ENCODE measurements around the gene DAPK1. TPM values are rescaled to one million over a fixed set of nuclear protein-coding genes. Genes with fewer than 3 reads are reported as not detected.

The DAPK1 gene
- total RNA-seq, 1 donor from 2014 or later = 179 TPM

DNA sequence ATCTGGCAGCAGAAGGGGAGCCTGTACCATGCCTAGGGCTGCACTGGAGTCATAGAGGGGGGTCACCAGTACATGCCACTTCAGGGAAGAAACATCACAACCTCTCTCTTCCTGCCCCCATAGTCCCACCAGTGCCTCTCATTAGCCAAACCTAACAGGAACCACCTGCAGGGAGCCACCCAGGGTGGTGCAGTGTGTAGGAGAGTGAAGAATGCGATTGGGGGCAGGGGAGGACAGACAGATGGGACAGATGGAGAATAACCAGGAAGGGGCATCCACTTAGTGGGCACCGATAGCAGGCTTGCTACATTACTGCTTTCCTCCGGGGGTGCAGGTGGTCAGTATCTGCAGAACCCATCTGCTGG is 19.2 kb downstream of the DAPK1 start:
- no peak for DNase-seq (ENCODE audit: low spot score)

GRCh38 chr9:87517732-87518131 is 20.1 kb downstream of the DAPK1 start:
- no peak for DNase-seq (ENCODE audit: low spot score)

- DNase-seq (ENCODE audit: low spot score) = peak; percentile 84
These were observed 21.2 kb downstream of the DAPK1 start for GRCh38 chr9:87518702-87519335.

GRCh38 chr9:87519461-87519860 is 21.8 kb downstream of the DAPK1 start:
- DNase-seq (ENCODE audit: low spot score) = no peak

- no peak for DNase-seq (ENCODE audit: low spot score)
These were observed 22.6 kb downstream of the DAPK1 start for GRCh38 chr9:87520172-87520683.

- no peak for DNase-seq (ENCODE audit: low spot score)
These were observed 24.2 kb downstream of the DAPK1 start for GRCh38 chr9:87521834-87522233.

- DNase-seq (ENCODE audit: low spot score) = no peak
These were observed 26.4 kb downstream of the DAPK1 start for GRCh38 chr9:87524061-87524460.

DNA sequence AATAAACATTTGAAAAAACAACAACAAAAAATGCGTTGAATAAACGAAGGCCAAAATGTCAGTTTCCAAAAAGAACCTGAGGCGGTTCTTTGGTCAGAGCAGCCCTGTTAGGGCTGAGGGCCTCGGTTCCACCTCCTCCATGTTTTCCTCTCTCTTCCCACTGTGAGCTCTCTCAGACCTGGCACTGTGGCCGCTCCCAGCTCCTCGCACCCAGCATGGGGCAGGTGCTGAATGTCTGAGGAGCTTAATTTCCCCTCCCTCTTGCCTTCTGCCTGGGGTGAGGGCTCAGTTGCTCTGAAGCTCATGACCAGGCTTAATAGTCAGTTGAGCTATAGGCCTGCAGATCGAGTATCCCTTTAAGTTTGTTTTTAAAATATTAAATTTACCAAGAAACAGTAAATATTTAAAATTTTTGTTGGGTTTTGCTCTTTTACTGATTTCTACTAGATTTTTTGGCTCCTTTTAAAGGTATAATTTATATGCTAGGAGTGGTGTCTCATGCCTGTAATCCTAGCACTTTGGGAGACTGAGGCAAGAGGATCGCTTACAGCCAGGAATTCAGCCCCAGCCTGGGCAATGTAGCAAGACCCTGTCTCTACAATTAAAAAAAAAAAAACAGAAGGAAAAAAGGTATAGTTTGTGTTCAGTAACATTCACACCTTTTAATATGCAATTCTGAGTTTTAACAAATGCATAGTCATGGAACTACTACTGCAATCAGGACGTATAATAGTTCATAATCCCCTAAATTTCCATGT is 28.1 kb downstream of the DAPK1 start:
- no peak for DNase-seq (ENCODE audit: low spot score)

- DNase-seq (ENCODE audit: low spot score) = no peak
These were observed 29.7 kb downstream of the DAPK1 start for GRCh38 chr9:87527211-87527916.

GRCh38 chr9:87528969-87529368 is 31.3 kb downstream of the DAPK1 start:
- no peak for DNase-seq (ENCODE audit: low spot score)

- no peak for DNase-seq (ENCODE audit: low spot score)
These were observed 32.0 kb downstream of the DAPK1 start for GRCh38 chr9:87529671-87530070.

- DNase-seq (ENCODE audit: low spot score) = no peak
These were observed 33.0 kb downstream of the DAPK1 start for GRCh38 chr9:87530716-87531115.

DNA sequence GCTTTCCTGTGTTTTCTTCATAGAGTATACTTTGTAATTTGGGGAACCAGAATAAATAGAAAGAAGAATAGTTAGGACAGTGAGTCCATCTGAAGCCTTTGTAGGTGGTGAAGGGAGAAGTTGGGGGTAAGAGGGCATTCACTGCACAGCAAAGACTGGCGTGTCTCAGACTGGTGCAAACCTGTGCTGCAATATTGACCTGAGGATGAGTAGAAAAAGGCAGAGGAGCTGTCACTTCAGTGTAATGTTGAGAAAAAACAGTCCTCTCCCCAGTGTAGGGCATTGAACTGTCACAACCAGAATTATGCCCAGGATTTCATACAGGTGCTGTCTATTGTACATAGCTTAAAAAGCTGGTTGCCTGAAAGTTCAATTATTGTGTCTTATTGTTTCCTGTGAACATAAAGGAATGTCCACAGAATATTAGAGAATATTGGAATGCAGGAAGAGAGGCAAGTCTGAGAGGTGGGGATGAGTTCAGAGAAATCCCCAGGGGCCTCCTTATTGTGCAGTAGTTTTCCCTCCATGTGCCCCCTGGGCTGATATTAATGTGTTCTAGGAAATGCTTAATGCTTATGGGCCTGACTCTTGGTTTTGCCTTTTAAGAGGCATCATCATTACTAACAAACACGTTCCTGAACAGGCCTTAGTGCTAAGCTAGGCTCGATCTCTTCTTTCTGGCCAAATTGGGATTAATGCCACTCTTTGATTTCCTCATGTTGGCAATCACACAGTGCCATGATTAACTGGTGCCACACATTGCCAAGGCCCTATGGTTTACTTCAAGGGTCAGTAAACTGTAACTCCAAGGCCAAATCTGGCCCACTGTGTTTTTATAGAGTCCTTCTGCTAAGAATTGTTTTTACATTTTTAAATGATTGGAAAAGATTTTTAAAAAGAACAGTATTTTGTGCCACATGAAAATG is 34.0 kb downstream of the DAPK1 start:
- DNase-seq (ENCODE audit: low spot score) = no peak

DNA sequence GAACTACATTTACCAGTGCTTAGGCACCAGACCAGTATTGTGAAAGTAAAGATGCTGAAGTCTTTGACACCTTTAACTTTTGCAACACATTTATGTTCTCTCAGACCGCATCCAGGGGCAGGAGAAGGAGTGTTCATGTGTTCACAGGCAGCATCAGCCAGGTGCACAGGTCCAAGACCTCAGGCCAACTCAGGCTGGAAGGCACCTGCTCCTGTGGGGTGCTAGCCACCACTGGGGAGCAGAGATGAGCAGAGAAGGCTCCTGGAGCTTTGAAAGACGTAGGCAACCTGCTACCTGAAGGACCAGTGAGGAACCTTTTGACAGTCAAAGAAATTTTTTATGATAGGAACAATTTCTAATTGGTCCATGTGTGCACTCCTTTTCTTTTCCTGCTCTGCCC is 35.6 kb downstream of the DAPK1 start:
- DNase-seq (ENCODE audit: low spot score) = no peak

DNA sequence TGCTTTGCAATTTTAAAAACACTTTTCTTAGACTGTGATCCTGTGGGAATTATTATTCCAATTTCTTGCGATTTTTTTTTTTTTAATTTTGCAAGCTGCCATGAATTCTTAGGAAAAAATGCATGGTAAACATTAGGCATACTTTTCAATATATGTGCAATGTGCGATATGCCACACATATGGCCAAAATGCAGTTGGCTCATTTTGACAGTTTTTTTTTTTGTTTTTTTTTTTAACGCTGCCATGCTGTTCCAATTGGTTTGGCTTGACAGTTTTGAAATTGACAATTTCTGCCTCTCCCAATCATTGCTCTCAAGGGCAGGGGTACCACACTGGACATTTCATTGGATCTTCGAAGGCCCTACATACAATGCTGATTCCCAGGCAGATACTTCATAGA is 36.4 kb downstream of the DAPK1 start:
- no peak for DNase-seq (ENCODE audit: low spot score)

GRCh38 chr9:87534957-87535356 is 37.3 kb downstream of the DAPK1 start:
- DNase-seq (ENCODE audit: low spot score) = no peak

GRCh38 chr9:87535817-87536539 is 38.3 kb downstream of the DAPK1 start:
- no peak for DNase-seq (ENCODE audit: low spot score)

DNA sequence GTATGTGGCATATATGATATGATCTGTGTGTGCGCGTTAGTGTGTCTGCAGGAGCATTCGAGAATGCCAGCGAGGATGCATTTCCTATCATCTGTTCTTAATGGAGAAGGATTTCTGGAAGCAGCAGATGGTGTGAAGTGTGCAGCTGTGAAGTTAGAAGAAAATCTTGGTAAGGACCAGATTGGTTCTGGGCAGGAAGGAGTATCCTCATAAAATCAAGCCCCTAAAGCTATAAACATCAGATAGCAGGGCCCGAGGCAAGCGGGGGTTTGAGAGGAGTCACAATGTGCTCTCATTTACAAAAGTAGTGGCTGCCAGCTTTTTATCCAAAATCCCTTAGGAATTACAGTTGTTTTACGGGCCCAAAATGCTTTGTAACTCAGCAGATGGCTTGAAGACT is 40.0 kb downstream of the DAPK1 start:
- no peak for DNase-seq (ENCODE audit: low spot score)

DNA sequence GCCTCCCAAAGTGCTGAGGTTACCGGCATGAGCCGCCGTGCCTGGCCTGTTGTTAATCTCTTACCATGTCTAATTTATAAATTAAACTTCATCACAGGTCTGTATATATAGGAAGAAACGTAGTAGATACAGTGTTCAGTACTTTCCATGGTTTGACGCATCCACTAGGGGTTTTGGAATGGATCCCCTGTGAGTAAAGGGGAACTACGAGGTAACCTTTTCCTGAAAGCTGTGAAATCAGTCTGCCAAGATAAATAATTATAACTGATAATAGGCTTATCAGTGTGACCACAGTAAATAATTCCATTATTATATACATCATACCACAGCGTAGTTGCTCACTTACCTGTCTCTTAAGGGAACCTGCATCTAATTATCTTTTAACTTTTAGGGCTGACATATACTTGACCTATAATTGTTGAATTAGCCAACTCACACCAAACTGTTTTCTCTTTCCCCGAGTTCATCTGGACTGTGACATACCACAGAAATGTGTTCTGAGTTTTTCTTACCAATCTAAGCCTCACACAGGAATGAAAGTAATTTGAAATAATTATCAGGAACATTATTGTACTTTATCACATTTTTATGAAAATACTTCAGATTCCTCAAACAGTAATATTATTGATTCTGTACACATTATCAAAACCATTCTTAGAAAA is 42.9 kb downstream of the DAPK1 start:
- DNase-seq (ENCODE audit: low spot score) = no peak

- no peak for DNase-seq (ENCODE audit: low spot score)
These were observed 44.0 kb downstream of the DAPK1 start for GRCh38 chr9:87541663-87542062.
